Measurements from ENCODE around the gene SELL.
"Not testable (repeated sequence)": the region's sequence is repeated elsewhere in the genome, so short reads cannot be mapped to it uniquely, and the experiment has no call there.

SELL gene

GRCh38 chr1:169667699-169668596 is 43.5 kb downstream of the SELL start:
- not testable (repeated sequence) for DNase-seq (ENCODE audit: low read depth in 2 of 2)

DNA sequence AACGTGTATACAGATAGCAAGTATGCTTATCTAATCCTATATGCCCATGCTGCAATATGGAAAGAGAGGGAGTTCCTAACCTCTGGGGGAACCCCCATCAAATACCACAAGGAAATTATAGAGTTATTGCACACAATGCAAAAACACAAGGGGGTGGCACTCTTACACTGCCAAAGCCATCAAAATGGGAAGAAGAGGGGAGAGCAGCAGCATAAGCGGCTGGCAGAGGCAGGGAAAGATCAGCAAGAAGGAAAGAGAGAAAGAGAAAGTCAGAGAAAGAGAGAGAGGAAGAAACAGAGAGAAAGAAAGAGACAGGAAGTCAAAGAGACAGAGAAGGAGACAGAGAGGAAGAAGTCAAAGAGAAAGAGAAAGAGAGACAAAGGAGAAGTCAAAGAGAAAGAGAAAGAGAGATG is 44.2 kb downstream of the SELL start:
- not testable (repeated sequence) for DNase-seq (ENCODE audit: low read depth in 2 of 2)

- DNase-seq (ENCODE audit: low read depth in 2 of 2): not testable (repeated sequence)
These were observed 48.7 kb downstream of the SELL start for GRCh38 chr1:169662680-169663079.

GRCh38 chr1:169661066-169661465 is 50.4 kb downstream of the SELL start:
- not testable (repeated sequence) for DNase-seq (ENCODE audit: low read depth in 2 of 2)

GRCh38 chr1:169658777-169659176 is 52.6 kb downstream of the SELL start:
- not testable (repeated sequence) for DNase-seq (ENCODE audit: low read depth in 2 of 2)

DNA sequence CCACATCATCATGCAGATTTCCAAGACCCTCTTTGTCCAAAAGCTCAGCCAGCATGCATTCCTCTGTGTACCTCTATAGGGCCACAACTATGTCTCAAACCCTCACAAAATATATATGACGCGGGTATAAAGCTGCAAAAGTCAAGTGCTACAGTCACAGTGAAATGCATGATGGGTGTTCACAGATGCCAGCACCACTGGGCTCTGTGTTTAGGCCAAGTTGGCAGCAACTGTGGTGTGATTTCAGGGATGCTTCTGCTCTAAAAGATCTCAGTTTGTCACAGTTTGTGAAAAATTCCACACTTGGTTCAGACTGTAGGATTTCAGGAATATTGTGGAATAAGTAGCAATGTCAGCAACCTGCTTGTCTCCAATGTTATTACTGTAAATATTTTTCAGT is 57.5 kb downstream of the SELL start:
- DNase-seq (ENCODE audit: low read depth in 2 of 2): no peak

GRCh38 chr1:169651035-169651434 is 60.4 kb downstream of the SELL start:
- DNase-seq (ENCODE audit: low read depth in 2 of 2): no peak

- no peak for DNase-seq (ENCODE audit: low read depth in 2 of 2)
These were observed 60.9 kb downstream of the SELL start for GRCh38 chr1:169650551-169650950.

- DNase-seq (ENCODE audit: low read depth in 2 of 2): no peak
These were observed 62.7 kb downstream of the SELL start for GRCh38 chr1:169648709-169649108.

- no peak for DNase-seq (ENCODE audit: low read depth in 2 of 2)
These were observed 63.2 kb downstream of the SELL start for GRCh38 chr1:169648187-169648586.

- DNase-seq (ENCODE audit: low read depth in 2 of 2): no peak
These were observed 63.9 kb downstream of the SELL start for GRCh38 chr1:169647512-169647911.

DNA sequence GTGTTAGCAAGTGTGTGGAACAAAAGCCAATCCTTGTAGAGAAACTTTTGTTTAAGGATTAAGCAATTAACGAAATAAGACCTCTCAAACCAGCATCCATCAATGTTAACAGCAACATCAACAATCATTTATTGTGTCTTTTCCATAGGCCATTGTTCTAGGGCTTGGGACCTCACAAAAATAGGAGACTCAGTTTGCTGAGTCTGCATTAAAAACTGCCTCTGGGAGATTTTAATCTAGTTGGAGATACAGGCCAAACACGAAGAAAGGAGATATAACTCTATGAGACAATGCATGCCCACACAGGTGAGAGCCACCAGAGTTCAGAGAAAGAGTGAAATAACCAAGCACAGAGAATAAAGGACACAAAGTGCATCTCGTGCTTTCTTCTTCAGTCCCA is 67.1 kb downstream of the SELL start:
- no peak for DNase-seq (ENCODE audit: low read depth in 2 of 2)
